Activated naive CD8-positive, alpha-beta T cell treated with anti-CD3 and anti-CD28 coated beads for 36 hours (primary cell): ENCODE measurements around the gene RNGTT. TPM values are rescaled to one million over a fixed set of nuclear protein-coding genes. Genes with fewer than 3 reads are reported as not detected.
"Not testable (repeated sequence)": the region's sequence is repeated elsewhere in the genome, so short reads cannot be mapped to it uniquely, and the experiment has no call there.

ENCODE experiments used
- DNase-seq: peaks from one replicate; pipeline ENCODE4 v3.0.0; 2021
- H3K27ac Mint-ChIP-seq: one replicate; pipeline ENCODE4 v1.8.0; 2022; ENCODE audit warnings: mild to moderate bottlenecking, moderate library complexity, mixed read lengths
- H3K27me3 Mint-ChIP-seq: one replicate; pipeline ENCODE4 v1.8.0; 2022; ENCODE audit warnings: mild to moderate bottlenecking, mixed read lengths
- H3K36me3 Mint-ChIP-seq: one replicate; pipeline ENCODE4 v1.8.0; 2021; ENCODE audit warnings: mild to moderate bottlenecking, mixed read lengths
- H3K4me1 Mint-ChIP-seq: one replicate; pipeline ENCODE4 v1.8.0; 2021; ENCODE audit warnings: mixed read lengths
- H3K4me3 Mint-ChIP-seq: one replicate; pipeline ENCODE4 v1.8.0; 2022; ENCODE audit warnings: mild to moderate bottlenecking, moderate library complexity, mixed read lengths
- H3K9me3 Mint-ChIP-seq: one replicate; pipeline ENCODE4 v1.8.0; 2022; ENCODE audit warnings: mixed read lengths
- total RNA-seq, 2 experiments: library from RNA; stranded (reverse); gene quantifications; one replicate each; pipeline ENCODE4 v1.2.3, GENCODE V29; 2021

RNGTT gene
- total RNA-seq, 2 experiments from 2014 or later = 19.7 to 20.9 TPM

DNA sequence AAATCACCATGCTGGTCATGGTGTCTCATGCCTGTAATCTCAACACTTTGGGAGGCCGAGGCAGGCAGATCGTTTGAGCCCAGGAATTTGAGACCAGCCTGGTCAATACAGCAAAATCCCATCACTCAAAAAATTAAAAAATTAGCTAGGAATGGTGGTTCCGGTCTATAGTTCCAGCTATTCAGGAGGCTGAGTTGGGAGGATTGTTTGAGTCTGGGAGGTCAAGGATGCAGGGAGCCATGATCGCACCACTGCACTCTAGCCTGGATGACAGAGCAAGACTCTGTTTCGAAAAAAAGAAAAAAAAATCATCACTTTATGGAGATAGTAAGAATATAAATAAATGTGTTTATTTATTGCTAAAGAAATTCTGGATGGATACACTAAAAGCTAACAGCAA lies 124.1 kb downstream of the RNGTT start:
- Mint-ChIP-seq H3K36me3 (peaks cover 76% of the 10 kb centered on the region), H3K9me3 (peaks cover 24% of the 10 kb centered on the region), H3K4me3 (no peak overlapping the region), H3K27ac (no peak overlapping the region), H3K4me1 (no peaks in the 10 kb centered on the region), H3K27me3 (no peaks in the 10 kb centered on the region)
- no peak for DNase-seq

DNA sequence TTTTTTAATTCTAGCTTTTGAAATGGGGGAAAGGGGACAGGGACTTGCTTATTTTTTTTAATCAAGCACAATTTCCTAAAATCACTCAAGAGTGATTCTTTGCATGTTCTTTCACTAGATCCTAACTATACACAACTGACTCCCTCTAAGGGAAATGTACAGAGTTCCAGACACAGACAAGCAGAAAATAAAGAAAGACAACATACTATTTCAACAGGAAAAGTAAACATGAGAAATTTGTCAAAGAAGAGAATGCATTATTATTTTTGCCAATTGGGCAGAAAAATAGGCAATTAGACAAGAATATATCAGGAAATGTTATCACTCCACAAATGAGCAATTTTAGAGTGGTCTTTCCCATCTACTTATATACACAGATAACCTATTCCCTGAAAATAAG lies 128.2 kb downstream of the RNGTT start:
- Mint-ChIP-seq H3K4me3 (no peak overlapping the region), H3K27ac (no peak overlapping the region), H3K4me1 (no peaks in the 10 kb centered on the region), H3K36me3 (peaks cover 84% of the 10 kb centered on the region), H3K9me3 (peaks cover 51% of the 10 kb centered on the region), H3K27me3 (no peaks in the 10 kb centered on the region)
- no peak for DNase-seq

DNA sequence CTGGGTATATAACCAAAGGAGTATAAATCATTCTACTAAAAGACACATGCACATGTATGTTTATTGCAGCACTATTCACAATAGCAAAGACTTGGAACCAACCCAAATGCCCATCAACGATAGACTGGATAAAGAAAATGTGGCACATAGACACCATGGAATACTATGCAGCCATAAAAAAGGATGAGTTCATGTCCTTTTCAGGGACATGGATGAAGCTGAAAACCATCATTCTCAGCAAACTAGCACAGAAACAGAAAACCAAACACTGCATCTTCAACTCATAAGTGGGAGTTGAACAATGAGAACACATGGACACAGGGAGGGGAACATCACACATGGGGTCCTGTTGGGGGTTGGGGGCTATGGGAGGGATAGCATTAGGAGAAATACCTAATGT lies 130.3 kb downstream of the RNGTT start:
- H3K4me1 Mint-ChIP-seq, DNase-seq, H3K27ac Mint-ChIP-seq, H3K27me3 Mint-ChIP-seq, H3K4me3 Mint-ChIP-seq: not testable (repeated sequence)
- peaks cover 88% of the 10 kb centered on the region for H3K36me3 Mint-ChIP-seq
- peaks cover 55% of the 10 kb centered on the region for H3K9me3 Mint-ChIP-seq

DNA sequence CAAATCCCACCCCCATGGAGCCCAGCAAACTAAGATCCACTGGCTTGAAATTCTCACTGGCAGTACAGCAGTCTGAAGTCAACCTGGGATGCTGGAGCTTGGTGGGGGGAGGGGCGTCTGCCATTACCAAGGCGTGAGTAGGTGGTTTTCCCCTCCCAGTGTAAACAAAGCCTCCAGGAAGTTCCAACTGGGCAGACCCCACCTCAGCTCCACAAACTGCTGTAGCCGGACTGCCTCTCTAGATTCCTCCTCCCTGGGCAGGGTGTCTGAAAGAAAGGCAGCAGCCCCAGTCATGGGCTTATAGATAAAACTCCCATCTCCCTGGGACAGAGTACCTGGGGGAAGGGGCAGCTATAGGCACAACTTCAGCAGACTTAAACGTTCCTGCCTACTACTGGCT lies 135.8 kb downstream of the RNGTT start:
- not testable (repeated sequence) for H3K27me3 Mint-ChIP-seq, H3K27ac Mint-ChIP-seq, H3K4me1 Mint-ChIP-seq, DNase-seq, H3K4me3 Mint-ChIP-seq
- peaks cover 34% of the 10 kb centered on the region for H3K9me3 Mint-ChIP-seq
- peaks cover 62% of the 10 kb centered on the region for H3K36me3 Mint-ChIP-seq

DNA sequence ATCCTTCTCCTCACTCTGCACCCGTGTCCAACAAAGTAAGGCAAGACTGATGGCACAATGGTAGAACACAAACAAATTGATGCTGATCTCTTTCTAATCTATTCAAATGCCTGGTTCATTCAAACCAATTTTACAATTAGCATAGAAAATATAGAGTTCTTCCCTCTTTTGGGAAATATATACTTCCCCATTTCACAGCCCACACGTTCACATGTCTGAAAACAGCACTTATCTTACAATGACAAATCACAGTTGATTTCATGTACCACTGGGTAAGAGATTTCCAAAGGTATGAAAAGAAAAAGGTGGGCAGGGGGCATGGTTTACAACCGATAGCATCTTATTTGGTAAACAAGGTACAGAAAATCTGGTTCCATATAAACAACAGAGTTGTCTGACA lies 137.6 kb downstream of the RNGTT start:
- peaks cover 1% of the 10 kb centered on the region for H3K4me1 Mint-ChIP-seq
- peaks cover 18% of the 10 kb centered on the region for H3K9me3 Mint-ChIP-seq
- H3K27ac Mint-ChIP-seq = no peak overlapping the region
- DNase-seq = no peak
- H3K36me3 Mint-ChIP-seq = peaks cover 50% of the 10 kb centered on the region
- H3K4me3 Mint-ChIP-seq = no peak overlapping the region
- no peaks in the 10 kb centered on the region for H3K27me3 Mint-ChIP-seq

DNA sequence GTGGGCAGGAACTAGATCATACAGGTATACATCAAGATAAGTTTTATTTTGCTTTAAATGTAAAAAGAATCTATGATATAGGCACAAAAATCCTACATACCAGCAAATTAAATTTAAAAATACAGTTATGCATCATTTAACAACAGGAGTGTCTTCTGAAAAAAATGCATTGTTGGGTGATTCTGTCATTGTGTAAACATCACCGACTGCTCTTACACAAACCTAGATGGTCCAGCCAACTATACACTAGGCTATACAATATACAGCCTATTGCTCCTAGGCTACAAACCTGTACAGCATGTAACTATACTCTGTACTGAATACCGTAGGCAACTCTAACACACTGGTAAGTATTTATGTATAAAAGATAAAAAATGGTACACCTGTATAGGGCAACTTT lies 139.4 kb downstream of the RNGTT start:
- Mint-ChIP-seq H3K4me1 (peaks cover 10% of the 10 kb centered on the region), H3K9me3 (peaks cover 5% of the 10 kb centered on the region), H3K4me3 (no peak overlapping the region), H3K27me3 (no peaks in the 10 kb centered on the region), H3K27ac (no peak overlapping the region), H3K36me3 (peaks cover 42% of the 10 kb centered on the region)
- DNase-seq = no peak

DNA sequence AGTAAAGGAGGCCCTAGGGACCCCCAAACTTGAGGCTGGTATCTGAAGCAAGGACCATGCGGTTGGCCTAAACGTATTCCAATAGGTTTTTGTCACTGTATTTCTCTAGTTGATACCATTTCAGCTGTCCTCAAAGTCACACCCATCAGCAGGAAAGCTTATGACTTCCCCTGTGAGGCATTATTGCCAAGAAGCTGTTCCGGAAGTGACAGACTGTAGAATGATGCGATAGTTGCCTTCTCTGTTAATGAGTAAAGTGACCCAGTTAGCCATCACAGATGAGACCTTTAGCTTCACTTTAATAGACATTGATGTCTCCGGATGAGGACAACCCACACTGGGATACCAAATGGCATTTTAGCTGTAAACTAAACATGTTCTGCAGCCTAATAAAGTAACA lies 147.9 kb downstream of the RNGTT start:
- H3K4me1 Mint-ChIP-seq = peaks cover 21% of the 10 kb centered on the region
- H3K27me3 Mint-ChIP-seq = no peaks in the 10 kb centered on the region
- DNase-seq = no peak
- H3K9me3 Mint-ChIP-seq = peaks cover 1% of the 10 kb centered on the region
- peaks cover 32% of the 10 kb centered on the region for H3K36me3 Mint-ChIP-seq
- no peak overlapping the region for H3K27ac Mint-ChIP-seq
- H3K4me3 Mint-ChIP-seq = no peak overlapping the region

DNA sequence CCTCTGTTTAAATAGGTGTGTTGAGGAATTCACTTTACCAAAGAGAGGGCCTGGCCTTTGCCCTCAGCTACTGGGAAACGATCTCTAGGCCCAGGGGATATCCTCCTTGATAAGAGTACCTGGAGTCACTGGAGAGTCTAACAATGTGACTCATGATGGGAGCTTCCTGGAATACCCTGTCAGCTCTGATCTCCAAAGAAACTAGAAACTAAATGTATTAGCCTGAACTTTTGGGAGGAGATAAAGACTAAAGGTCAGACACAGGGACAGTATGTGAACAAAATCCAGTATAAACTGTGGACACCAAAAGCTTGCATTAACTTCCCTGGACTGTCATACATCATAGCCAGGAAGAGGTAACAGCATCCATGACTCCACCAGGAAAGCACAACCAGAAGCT lies 148.5 kb downstream of the RNGTT start:
- no peak for DNase-seq
- Mint-ChIP-seq H3K4me3 (no peak overlapping the region), H3K4me1 (peaks cover 17% of the 10 kb centered on the region), H3K36me3 (peaks cover 33% of the 10 kb centered on the region), H3K27ac (no peak overlapping the region), H3K27me3 (no peaks in the 10 kb centered on the region), H3K9me3 (peaks cover 1% of the 10 kb centered on the region)

DNA sequence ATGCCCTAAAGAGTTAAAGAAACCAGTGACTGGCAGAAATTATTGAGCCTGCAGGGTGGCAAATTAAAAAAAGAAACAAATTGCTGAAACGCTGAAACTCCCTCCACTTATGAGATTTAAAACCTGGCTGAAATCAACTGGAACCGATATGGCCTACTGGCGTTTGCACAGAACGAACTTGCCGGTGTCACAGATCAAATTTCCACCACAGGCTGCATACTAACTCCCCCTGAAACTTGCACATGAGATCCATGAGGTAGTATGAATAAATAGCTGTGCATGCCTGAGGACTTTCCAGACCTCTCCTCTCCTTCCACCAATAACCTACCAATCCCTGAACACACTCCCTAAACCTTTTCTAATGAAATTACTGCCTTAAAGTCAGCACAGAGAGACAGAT lies 150.4 kb downstream of the RNGTT start:
- no peaks in the 10 kb centered on the region for H3K27me3 Mint-ChIP-seq
- H3K36me3 Mint-ChIP-seq = peaks cover 31% of the 10 kb centered on the region
- H3K9me3 Mint-ChIP-seq = peaks cover 8% of the 10 kb centered on the region
- DNase-seq = no peak
- H3K4me1 Mint-ChIP-seq = peaks cover 16% of the 10 kb centered on the region
- H3K27ac Mint-ChIP-seq = no peak overlapping the region
- H3K4me3 Mint-ChIP-seq = no peak overlapping the region

DNA sequence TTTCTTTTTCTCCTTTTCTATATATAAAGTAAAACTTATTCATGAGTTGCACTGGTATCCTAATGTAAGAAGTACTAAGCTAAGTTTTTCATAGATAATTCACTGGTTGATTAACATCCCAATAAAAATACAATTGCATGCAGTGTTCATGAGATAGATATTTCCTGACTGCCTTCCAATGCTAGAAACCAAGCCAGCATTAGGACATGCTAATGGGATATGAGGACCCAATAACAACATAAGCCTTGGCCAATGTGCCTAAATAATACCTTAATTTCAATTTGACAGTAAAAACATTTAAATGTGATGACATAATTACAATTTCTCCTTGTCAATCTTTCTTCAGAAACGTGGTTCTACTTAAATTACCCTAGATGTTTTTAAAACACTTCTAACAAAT lies 152.7 kb downstream of the RNGTT start:
- Mint-ChIP-seq H3K9me3 (peaks cover 20% of the 10 kb centered on the region), H3K27me3 (no peaks in the 10 kb centered on the region), H3K36me3 (peaks cover 37% of the 10 kb centered on the region), H3K4me3 (no peak overlapping the region), H3K4me1 (peaks cover 8% of the 10 kb centered on the region), H3K27ac (no peak overlapping the region)
- DNase-seq = no peak

DNA sequence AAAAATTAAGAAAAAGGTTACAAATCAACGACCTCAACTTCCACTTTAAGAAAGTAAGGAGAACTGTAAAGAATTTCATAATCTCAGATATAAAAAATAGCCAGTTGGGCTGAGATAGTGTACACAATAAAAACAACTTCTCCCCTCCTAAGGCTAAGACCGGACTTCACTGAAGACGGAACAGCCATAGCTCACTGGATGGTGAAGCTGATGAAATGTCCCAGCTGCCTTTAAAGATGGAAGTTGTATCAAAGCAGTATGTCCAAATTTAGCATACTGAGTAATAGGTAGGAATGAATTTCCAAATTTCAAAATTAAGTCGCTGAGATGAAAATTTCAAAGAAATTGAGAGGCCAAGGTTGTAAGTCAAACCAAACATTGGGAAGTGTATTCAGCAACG lies 153.3 kb downstream of the RNGTT start:
- DNase-seq = no peak
- Mint-ChIP-seq H3K9me3 (peaks cover 20% of the 10 kb centered on the region), H3K27ac (no peak overlapping the region), H3K4me3 (no peak overlapping the region), H3K27me3 (no peaks in the 10 kb centered on the region), H3K36me3 (peaks cover 44% of the 10 kb centered on the region), H3K4me1 (peaks cover 11% of the 10 kb centered on the region)

DNA sequence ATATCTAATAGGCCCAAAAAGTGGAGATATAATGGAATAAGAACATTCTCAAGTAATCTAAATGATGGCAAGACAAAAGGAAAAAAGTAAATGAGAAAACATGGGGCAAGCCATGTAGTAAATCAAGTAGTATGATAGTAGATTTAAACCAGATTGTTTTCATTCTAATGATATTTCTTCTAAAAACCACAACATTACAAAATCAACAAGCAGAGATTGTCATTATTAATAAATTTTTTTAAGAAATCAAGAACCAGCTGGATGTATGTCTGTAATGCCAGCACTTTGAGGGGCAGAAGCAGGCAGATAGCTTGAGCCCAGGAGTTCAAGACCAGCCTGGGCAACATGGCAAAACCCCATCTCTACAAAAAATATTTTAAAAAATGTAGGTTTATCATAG lies 155.0 kb downstream of the RNGTT start:
- Mint-ChIP-seq H3K27ac (no peak overlapping the region), H3K4me3 (no peak overlapping the region), H3K36me3 (peaks cover 48% of the 10 kb centered on the region), H3K4me1 (peaks cover 11% of the 10 kb centered on the region), H3K27me3 (no peaks in the 10 kb centered on the region), H3K9me3 (peaks cover 23% of the 10 kb centered on the region)
- no peak for DNase-seq

DNA sequence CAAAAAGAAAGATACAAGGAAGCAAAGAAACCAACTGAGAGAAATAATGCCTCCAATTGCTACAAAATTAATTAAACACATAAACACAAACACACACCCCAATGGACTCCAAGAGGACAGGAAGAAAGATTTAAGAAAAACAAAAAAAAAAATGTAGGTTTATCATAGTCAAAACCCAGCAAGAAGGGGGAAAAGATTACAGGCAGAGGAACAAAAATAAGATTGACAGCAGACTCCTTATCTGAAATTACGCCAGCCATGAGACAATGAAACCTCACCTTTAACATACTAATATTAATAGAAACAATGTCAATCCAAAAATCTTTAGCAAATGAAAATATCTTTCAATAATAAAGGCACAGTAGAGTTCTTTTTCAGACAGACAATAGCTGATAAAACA lies 155.8 kb downstream of the RNGTT start:
- H3K9me3 Mint-ChIP-seq = peaks cover 23% of the 10 kb centered on the region
- H3K27me3 Mint-ChIP-seq = no peaks in the 10 kb centered on the region
- no peak for DNase-seq
- H3K27ac Mint-ChIP-seq = no peak overlapping the region
- peaks cover 49% of the 10 kb centered on the region for H3K36me3 Mint-ChIP-seq
- H3K4me1 Mint-ChIP-seq = peaks cover 12% of the 10 kb centered on the region
- H3K4me3 Mint-ChIP-seq = no peak overlapping the region

DNA sequence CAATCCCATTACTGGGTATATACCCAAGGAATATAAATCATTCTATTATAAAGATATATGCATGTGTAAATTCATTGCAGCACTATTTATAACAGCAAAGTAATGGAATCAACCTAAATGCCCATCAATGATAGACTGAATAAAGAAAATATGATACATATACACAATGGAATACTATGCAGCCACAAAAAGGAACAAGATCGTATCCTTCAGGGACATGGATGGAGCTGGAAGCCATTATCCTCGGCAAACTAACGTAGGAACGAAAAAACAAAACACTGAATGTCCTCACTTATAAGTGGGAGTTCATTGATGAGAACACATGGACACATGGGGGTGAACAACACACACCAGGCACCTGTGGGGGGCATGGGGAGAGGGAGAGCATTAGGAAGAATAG lies 156.7 kb downstream of the RNGTT start:
- Mint-ChIP-seq H3K4me3 (no peak overlapping the region), H3K27me3 (no peaks in the 10 kb centered on the region), H3K27ac (no peak overlapping the region), H3K36me3 (peaks cover 53% of the 10 kb centered on the region), H3K4me1 (peaks cover 18% of the 10 kb centered on the region), H3K9me3 (peaks cover 25% of the 10 kb centered on the region)
- DNase-seq = no peak

DNA sequence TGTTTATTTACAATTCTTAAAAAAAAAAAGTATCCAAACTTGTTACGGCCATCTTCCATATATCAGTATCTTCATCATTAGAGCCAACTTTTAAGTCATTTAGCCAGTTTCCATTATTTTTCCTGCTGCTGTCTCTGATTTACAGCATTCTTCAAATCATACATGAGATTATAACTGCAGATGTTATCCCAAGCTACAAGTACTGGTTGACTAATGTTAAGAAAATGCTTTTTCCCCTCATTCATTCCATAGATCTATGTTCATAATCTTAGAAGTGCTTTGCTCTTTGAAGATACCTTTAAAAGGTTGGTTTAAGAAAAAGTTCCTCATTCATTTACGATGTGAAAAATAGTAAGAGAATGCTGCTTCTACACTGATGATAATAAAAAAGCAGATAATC lies 158.7 kb downstream of the RNGTT start:
- Mint-ChIP-seq H3K27ac (no peak overlapping the region), H3K36me3 (peaks cover 58% of the 10 kb centered on the region), H3K4me1 (peaks cover 16% of the 10 kb centered on the region), H3K4me3 (no peak overlapping the region), H3K9me3 (peaks cover 25% of the 10 kb centered on the region), H3K27me3 (no peaks in the 10 kb centered on the region)
- no peak for DNase-seq

DNA sequence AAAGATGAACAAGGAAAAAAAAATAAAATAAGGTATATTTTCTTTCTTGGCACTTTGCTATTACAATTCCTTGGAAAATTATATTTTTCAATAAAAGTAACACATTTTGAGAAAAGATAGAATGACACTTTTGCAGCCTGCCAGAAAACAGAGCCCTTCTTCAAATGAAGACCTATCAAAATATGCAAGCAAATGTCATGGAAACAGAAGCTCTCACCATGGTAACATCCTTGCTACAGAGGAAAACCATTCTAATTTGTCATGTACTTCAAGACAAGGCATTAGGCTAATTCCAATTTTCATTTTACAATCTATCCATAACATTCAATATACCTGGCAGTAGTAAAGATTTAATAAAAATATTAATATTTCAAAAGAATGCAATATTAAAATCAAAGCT lies 177.9 kb downstream of the RNGTT start:
- no peak for DNase-seq
- Mint-ChIP-seq H3K36me3 (no peaks in the 10 kb centered on the region), H3K27me3 (no peaks in the 10 kb centered on the region), H3K4me3 (no peak overlapping the region), H3K4me1 (peaks cover 4% of the 10 kb centered on the region), H3K9me3 (no peaks in the 10 kb centered on the region), H3K27ac (no peak overlapping the region)
